Measurements from ENCODE around the gene GRWD1.

The GRWD1 gene

DNA sequence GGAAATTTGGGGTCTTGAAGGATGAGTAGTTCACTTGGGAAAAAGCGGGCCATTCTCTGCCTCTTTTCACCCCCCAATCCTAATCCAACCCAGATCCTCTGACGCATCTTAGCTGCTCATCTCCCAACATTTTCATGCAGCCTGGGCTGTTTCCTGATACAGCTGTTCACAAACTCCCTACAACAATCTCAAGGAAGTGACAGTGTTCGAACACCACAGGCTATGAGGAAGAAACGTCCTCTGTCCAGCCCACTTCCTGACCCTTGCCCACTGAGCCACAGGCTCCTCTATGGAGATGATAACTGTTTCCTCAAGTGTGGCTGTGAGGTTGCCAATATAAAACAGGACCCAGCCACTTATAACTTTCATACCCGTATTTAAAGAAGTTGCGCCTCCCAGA lies 49.6 kb downstream of the GRWD1 start:
- POLR2A ChIA-PET: interaction anchor here (0.6 kb wide), 1 partner anchor 27 kb away, joined by 3 read pairs; no protein-coding TSS in a partner anchor
- Histone ChIP-seq H3K4me1 (ENCODE audit: control insufficient read depth, insufficient read depth, low read length) (peaks cover 6% of the 10 kb centered on the region), H3K27ac (ENCODE audit: extremely low read depth, low read depth, low read length) (no peak overlapping the region), H3K4me3 (ENCODE audit: low read depth, low read length) (no peak overlapping the region), H3K9me3 (ENCODE audit: control insufficient read depth, insufficient read depth, low read depth, low read length) (no peaks in the 10 kb centered on the region), H3K36me3 (ENCODE audit: control insufficient read depth in 2 of 2, insufficient read depth in 1 of 2, low read length in 2 of 2) (no peaks in the 10 kb centered on the region)
- no peak for TF ChIP-seq FEZF1 (tag by site-specific recombination; IDR thresholded peaks at IDR 0.05)
- CTCF ChIA-PET: interaction anchor here (0.7 to 11.2 kb wide), 3 partner anchors 11 to 1146 kb away, joined by 3 to 170 read pairs (median 3); partner anchors contain the start of gene DHX34

DNA sequence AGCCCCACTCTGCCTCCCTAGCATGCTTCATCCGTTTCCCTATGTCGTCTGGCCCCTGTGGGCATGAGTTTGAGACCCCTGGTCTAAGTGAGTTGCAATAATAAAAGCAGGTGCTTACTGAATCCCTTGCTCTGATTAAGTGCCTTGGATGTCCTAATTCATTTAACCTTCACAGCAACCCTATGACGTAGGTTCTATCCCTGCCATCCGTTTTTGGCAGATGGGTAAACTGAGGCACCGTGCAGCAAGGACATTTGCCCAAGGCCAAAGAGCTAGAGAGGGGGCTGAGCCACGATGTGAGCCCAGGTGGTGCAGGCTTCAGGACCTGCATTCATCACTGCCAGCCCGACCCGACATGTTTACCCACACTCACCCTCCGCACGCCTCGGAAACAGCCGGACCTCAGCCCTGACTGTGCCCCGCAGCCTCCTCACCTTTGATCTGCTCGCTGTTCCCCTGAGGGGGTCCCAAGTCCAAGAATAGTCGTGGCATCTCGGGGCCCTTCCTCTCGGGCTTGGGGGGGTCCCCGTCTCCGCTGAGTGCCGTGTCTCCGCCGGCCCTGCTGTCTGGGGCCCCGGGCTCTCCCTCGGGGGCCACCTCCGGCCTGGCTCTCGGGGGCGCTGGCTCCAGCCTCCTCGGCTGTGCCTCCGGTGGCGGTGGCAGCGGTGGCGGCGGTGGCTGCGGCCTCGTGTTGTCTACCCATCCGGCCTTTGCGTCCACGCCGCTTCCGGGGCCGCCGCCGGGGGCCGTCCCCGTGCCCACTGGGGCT lies 51.4 kb downstream of the GRWD1 start:
- no peak overlapping the region for H3K27ac ChIP-seq (ENCODE audit: extremely low read depth, low read depth, low read length)
- CTCF ChIA-PET: interaction anchor here (0.6 to 11.2 kb wide), 2 partner anchors 89 to 502 kb away, joined by 3 to 170 read pairs; no protein-coding TSS in a partner anchor

DNA sequence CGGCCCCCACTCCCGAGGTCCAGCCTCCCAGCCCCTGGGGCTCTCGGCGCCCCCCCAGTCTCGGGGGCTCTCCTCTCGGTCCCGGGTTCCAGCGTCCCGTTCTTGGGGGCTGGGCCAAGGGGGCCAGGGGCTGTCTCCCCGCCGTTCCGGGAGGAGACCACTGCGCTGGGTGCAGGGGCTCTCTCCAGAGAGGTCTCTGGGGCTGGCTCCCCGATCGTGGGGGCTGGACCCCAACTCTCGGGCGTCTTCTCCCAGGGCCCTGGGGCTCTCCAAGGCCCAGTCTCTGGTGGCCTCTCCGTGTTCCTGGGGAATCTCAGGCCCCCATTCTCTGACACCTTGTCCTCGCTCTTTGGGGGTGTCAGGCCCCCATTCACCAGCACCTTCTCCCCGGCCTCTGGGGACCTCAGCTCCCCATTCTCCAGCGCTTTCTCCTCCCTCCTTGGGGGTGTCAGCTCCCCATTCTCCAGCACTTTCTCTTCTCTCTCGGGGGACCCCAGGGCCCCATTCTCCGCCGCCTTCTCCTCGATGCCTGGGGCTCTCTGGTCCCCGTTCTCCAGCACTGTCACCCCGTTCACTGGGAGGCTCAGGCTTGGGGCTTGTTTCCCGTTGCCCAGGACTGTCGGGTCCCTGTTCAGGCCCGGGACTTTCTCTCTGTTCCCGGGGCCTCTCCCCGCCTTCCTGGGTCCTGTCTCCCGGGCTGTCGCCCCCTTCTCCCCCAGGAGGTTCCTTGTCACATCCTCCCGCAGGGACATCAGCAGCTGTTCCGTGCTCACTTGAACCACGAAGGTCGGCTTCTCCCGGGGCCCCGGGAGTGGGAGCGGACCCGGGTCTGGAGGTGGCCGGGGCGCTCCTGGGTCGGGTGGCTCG lies 52.2 kb downstream of the GRWD1 start:
- POLR2A ChIA-PET: no interaction called here
- H3K4me3 ChIP-seq (ENCODE audit: low read depth, low read length): no peak overlapping the region
- H3K9me3 ChIP-seq (ENCODE audit: control insufficient read depth, insufficient read depth, low read depth, low read length): no peaks in the 10 kb centered on the region
- H3K36me3 ChIP-seq (ENCODE audit: control insufficient read depth in 2 of 2, insufficient read depth in 1 of 2, low read length in 2 of 2): no peaks in the 10 kb centered on the region
- CTCF ChIA-PET: interaction anchor here (0.6 kb wide), 1 partner anchor 503 kb away, joined by 3 read pairs; no protein-coding TSS in a partner anchor
- no peak overlapping the region for H3K27ac ChIP-seq (ENCODE audit: extremely low read depth, low read depth, low read length)
- H3K4me1 ChIP-seq (ENCODE audit: control insufficient read depth, insufficient read depth, low read length): peaks cover 3% of the 10 kb centered on the region; the same call in 1 of the 2 replicates
- no peak for TF ChIP-seq ZNF202 (tag by site-specific recombination; IDR thresholded peaks at IDR 0.05; ENCODE audit: borderline replicate concordance)
- no peak for TF ChIP-seq TCF7L2 (IDR thresholded peaks at IDR 0.05; ENCODE audit: borderline replicate concordance, low read depth, low read length)
- TF ChIP-seq ZIC2 (tag by site-specific recombination; IDR thresholded peaks at IDR 0.05): no peak
- TF ChIP-seq ZNF24 (tag by site-specific recombination; IDR thresholded peaks at IDR 0.05): no peak
- TF ChIP-seq PRDM1 (tag by site-specific recombination; IDR thresholded peaks at IDR 0.05): peak; percentile 77; the same call in 1 of the 2 replicates
- no peak for TF ChIP-seq ZNF311 (tag by site-specific recombination; IDR thresholded peaks at IDR 0.05; ENCODE audit: borderline replicate concordance)
- TF ChIP-seq ZBTB10 (tag by site-specific recombination; IDR thresholded peaks at IDR 0.05): peak; percentile 62; the same call in 1 of the 2 replicates
- TF ChIP-seq ZNF623 (tag by site-specific recombination; IDR thresholded peaks at IDR 0.05): no peak
- TF ChIP-seq ZNF280C (tag by site-specific recombination; IDR thresholded peaks at IDR 0.05): no peak
- no peak for TF ChIP-seq YY1 (tag by site-specific recombination; IDR thresholded peaks at IDR 0.05)

More for the DNA sequence above, 51.4 kb downstream of the GRWD1 start:
- H3K4me1 ChIP-seq (ENCODE audit: control insufficient read depth, insufficient read depth, low read length): peaks cover 3% of the 10 kb centered on the region; the same call in 1 of the 2 replicates
- TF ChIP-seq ZNF701 (tag by site-specific recombination; IDR thresholded peaks at IDR 0.05): no peak
- TF ChIP-seq ZNF501 (tag by site-specific recombination; IDR thresholded peaks at IDR 0.05): no peak
- no peak for TF ChIP-seq ZSCAN30 (tag by site-specific recombination; IDR thresholded peaks at IDR 0.05)
- TF ChIP-seq AEBP2 (tag by site-specific recombination; IDR thresholded peaks at IDR 0.05; ENCODE audit: borderline replicate concordance): no peak
- TF ChIP-seq ZNF223 (tag by site-specific recombination; IDR thresholded peaks at IDR 0.05): no peak
- TF ChIP-seq ZNF548 (tag by site-specific recombination; IDR thresholded peaks at IDR 0.05): no peak
- no peaks in the 10 kb centered on the region for H3K9me3 ChIP-seq (ENCODE audit: control insufficient read depth, insufficient read depth, low read depth, low read length)
- H3K36me3 ChIP-seq (ENCODE audit: control insufficient read depth in 2 of 2, insufficient read depth in 1 of 2, low read length in 2 of 2): no peaks in the 10 kb centered on the region
- POLR2A ChIA-PET: interaction anchor here (0.5 to 1.4 kb wide), 2 partner anchors 8 to 87 kb away, joined by 4 to 6 read pairs; no protein-coding TSS in a partner anchor
- H3K4me3 ChIP-seq (ENCODE audit: low read depth, low read length): no peak overlapping the region

Measured in HEK293 (cell line).